ENCODE results near the gene GDAP1L1. TPM values are rescaled to one million over a fixed set of nuclear protein-coding genes. Genes with fewer than 3 reads are reported as not detected.

Gene GDAP1L1
- polyA plus RNA-seq (2011; rRNA removed) (not detected in 2 replicates), polyA minus RNA-seq (2011; rRNA and poly(A)+ RNA removed) (not detected in 2 replicates)

DNA sequence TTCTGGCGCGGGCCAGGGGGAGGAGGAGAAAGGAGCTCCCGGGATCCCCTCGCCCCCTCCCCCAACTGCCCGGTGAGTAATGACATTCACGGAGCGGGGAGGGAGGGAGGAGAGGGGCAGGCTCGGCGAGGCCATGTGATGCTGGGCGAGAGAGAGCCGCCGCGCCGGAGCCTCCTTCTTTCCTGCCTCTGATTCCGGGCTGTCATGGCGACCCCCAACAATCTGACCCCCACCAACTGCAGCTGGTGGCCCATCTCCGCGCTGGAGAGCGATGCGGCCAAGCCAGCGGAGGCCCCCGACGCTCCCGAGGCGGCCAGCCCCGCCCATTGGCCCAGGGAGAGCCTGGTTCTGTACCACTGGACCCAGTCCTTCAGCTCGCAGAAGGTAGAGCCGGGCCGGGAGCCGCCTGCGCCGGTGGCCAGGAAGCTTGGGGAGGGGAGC, at the start of gene GDAP1L1:
TSS of gene GDAP1L1 (plus strand) at position 178 of the 441 bp plus-strand sequence. CDS start at position 205, 27 bp downstream.
- ChIA-PET CTCF (interaction anchor here (0.9 to 1.6 kb wide), 3 partner anchors 14 to 64 kb away, joined by 3 read pairs; no protein-coding TSS in a partner anchor), POLR2A (no interaction called here)
- Histone ChIP-seq H3K27me3 (ENCODE audit: control insufficient read depth, insufficient read depth, low read length) (peaks cover 7% of the 10 kb centered on the region; the same call in 1 of the 2 replicates), H3K36me3 (ENCODE audit: control insufficient read depth, insufficient read depth, low read length) (no peaks in the 10 kb centered on the region), H3K4me3 (ENCODE audit: low read depth, low read length) (no peak within 1 kb of the TSS)
- no peak for DNase-seq (ENCODE audit: low read depth)
- TF ChIP-seq, protein P1, sequence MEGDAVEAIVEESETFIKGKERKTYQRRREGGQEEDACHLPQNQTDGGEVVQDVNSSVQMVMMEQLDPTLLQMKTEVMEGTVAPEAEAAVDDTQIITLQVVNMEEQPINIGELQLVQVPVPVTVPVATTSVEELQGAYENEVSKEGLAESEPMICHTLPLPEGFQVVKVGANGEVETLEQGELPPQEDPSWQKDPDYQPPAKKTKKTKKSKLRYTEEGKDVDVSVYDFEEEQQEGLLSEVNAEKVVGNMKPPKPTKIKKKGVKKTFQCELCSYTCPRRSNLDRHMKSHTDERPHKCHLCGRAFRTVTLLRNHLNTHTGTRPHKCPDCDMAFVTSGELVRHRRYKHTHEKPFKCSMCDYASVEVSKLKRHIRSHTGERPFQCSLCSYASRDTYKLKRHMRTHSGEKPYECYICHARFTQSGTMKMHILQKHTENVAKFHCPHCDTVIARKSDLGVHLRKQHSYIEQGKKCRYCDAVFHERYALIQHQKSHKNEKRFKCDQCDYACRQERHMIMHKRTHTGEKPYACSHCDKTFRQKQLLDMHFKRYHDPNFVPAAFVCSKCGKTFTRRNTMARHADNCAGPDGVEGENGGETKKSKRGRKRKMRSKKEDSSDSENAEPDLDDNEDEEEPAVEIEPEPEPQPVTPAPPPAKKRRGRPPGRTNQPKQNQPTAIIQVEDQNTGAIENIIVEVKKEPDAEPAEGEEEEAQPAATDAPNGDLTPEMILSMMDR (IDR thresholded peaks at IDR 0.05; ENCODE audit: insufficient read depth, low read depth, low read length) = no peak

DNA sequence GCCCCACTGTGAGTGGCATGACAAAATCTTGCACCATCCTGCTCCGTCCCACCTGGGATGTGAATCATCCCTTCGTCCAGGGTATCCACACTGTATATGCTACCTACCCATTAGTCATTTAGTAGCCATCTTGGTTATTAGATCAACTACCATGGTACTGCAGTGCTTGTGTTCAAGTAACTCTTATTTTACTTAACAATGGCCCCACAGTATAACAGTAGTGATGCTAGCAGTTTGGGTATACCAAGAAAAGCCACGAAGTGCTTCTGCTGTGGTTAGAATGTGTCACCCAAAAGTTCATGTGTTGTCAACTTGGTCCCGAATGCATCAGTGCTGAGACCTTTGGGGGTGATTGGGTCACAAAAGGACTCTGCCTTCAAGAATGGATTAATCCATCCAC, 48.2 kb upstream of the GDAP1L1 start:
- Histone ChIP-seq H3K36me3 (ENCODE audit: control insufficient read depth, insufficient read depth, low read length) (peaks cover 16% of the 10 kb centered on the region), H3K27me3 (ENCODE audit: control insufficient read depth, insufficient read depth, low read length) (no peaks in the 10 kb centered on the region), H3K4me3 (ENCODE audit: low read depth, low read length) (no peak overlapping the region)
- DNase-seq (ENCODE audit: low read depth) = no peak
- ChIA-PET CTCF (interaction anchor here (6.1 kb wide), 1 partner anchor 82 kb away, joined by 43 read pairs; no protein-coding TSS in a partner anchor), POLR2A (no interaction called here)
- TF ChIP-seq, protein P1 (IDR thresholded peaks at IDR 0.05; ENCODE audit: insufficient read depth, low read depth, low read length) = no peak

DNA sequence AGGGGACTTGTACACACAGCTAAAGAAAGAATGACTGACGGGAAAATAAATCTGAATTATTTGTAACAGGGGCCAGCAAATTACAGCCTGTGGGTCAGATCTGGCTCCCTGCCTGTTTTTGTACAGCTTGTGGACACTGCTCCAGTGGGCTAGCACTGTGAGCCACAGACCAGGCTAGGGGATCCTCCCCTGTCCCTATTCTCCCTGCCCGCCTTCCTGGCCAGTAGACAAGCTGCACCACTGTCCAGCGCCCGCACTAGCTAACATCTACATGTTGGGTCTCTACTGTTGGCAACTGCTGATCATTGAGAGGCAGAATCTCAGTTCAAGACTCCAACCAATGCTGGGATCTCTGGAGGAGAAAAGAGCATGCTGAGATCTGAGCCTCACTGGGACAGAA, 47.2 kb upstream of the GDAP1L1 start:
- CTCF ChIA-PET = interaction anchor here (1.1 to 6.1 kb wide), 2 partner anchors 9 to 83 kb away, joined by 5 to 43 read pairs; no protein-coding TSS in a partner anchor
- no peaks in the 10 kb centered on the region for H3K27me3 ChIP-seq (ENCODE audit: control insufficient read depth, insufficient read depth, low read length)
- no peak overlapping the region for H3K4me3 ChIP-seq (ENCODE audit: low read depth, low read length)
- H3K36me3 ChIP-seq (ENCODE audit: control insufficient read depth, insufficient read depth, low read length) = peaks cover 18% of the 10 kb centered on the region
- TF ChIP-seq, protein P1 (IDR thresholded peaks at IDR 0.05; ENCODE audit: insufficient read depth, low read depth, low read length) = no peak
- no peak for DNase-seq (ENCODE audit: low read depth)
- POLR2A ChIA-PET = no interaction called here

DNA sequence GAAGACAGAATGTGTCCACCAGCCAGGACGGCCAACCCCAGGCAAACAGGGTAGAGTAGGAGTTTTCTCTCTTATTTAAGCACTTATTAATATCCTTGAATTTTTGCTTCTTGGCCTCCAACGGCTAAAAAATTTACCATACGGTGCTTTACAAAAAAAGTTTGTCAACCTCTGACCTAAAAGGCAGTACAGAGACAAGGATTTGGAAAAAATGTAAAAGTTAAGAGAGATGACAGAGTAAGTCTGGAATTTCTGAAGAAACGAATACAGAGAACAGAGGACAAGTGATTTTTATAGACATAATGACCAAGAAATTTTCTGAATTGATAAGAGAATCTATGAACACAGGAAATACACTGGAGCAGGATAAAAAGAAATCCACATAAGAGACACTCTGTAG, 46.7 kb upstream of the GDAP1L1 start:
- ChIA-PET POLR2A (no interaction called here), CTCF (interaction anchor here (1.1 to 6.1 kb wide), 2 partner anchors 10 to 83 kb away, joined by 5 to 43 read pairs; no protein-coding TSS in a partner anchor)
- no peak for DNase-seq (ENCODE audit: low read depth)
- H3K36me3 ChIP-seq (ENCODE audit: control insufficient read depth, insufficient read depth, low read length) = peaks cover 19% of the 10 kb centered on the region
- H3K4me3 ChIP-seq (ENCODE audit: low read depth, low read length) = no peak overlapping the region
- no peaks in the 10 kb centered on the region for H3K27me3 ChIP-seq (ENCODE audit: control insufficient read depth, insufficient read depth, low read length)
- TF ChIP-seq, protein P1 (IDR thresholded peaks at IDR 0.05; ENCODE audit: insufficient read depth, low read depth, low read length) = no peak

DNA sequence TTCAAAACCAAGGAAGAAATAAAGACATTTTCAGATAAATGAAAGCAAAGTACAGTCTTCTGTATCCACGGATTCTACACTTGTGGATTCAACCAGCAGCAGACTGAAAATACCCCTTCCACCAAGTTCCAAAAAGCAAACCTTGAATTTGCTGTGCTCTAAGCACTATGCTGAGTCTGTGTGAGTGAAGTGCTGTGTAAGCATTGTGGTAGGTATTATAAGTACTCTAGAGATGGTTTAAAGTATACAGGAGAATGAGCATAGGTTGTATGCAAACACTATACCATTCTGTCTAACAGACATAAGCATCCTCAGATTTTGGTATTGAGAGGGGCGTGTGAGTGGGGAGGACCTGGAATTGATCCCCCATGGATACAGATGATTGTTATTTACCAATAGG, 46.1 kb upstream of the GDAP1L1 start:
- Histone ChIP-seq H3K36me3 (ENCODE audit: control insufficient read depth, insufficient read depth, low read length) (peaks cover 20% of the 10 kb centered on the region), H3K27me3 (ENCODE audit: control insufficient read depth, insufficient read depth, low read length) (no peaks in the 10 kb centered on the region), H3K4me3 (ENCODE audit: low read depth, low read length) (no peak overlapping the region)
- ChIA-PET CTCF (no interaction called here), POLR2A (no interaction called here)
- no peak for DNase-seq (ENCODE audit: low read depth)
- TF ChIP-seq, protein P1 (IDR thresholded peaks at IDR 0.05; ENCODE audit: insufficient read depth, low read depth, low read length) = no peak

Measured in BJ (cell line).